Stimulated activated naive CD8-positive, alpha-beta T cell treated with anti-CD3 and anti-CD28 coated beads, Interleukin-15, Interleukin-2, amounts not matched to agents 100 U/mL and 50 U/mL, for 24 hours (primary cell): ENCODE measurements around the gene CLSTN2.

Experiments used
- ATAC-seq: fragments of 150-1000 bp; cut with Tn5 transposase; one replicate; pipeline ENCODE4 v1.10.0; 2021
- DNase-seq: peaks from one replicate; pipeline ENCODE4 v3.0.0; 2021

The CLSTN2 gene

DNA sequence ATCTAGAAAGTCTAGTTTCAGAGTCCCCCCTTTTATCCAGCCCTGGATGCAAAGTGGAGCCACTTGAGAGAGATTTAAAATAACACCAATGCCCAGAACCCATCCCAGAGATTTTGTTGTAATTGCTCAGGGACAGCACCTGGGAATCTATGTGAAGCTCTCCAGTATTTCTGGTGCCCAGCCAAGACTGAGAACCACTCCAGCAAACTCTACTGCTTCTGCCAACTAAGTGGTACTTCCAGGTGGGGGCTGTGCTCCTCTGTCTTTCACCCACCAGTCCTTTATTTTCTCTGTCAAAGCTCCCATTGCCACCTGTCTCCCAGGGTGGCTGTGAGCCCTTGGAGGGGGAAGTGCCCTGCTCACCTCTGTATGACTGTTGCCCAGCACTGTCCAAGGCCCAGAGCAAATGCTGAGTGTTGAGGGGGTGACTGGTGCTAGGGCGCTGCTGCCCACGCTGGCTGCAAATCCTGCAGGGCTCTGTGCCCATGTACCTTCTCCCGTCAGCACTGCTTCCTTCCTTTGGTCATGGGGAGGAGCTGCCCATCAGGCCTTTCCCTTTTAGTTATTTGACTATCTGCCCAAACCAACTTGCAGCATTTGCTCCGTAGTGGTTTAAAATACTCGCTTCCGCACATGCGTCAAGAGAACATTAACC is 9.4 kb downstream of the CLSTN2 start:
- ATAC-seq: no peak
- no peak for DNase-seq

DNA sequence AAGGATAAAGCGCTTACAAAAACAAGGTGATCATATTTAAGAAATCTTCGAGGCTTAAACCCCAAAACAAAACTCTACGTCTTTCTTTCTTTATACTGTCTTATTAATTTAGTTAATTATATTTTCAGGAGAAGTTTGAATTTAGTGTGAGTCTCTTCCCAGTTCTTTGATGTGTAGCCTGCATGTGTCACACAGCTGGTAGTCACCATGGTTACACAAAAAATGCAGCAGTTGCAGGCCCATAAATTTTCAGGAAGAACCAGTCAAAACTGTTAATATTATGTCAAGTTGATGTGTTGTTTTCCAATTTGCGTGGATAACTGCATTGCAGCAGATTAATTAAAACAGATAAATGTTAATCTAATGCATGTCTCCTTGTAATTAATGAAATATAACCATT is 10.4 kb downstream of the CLSTN2 start:
- ATAC-seq (no peak), DNase-seq (no peak)

DNA sequence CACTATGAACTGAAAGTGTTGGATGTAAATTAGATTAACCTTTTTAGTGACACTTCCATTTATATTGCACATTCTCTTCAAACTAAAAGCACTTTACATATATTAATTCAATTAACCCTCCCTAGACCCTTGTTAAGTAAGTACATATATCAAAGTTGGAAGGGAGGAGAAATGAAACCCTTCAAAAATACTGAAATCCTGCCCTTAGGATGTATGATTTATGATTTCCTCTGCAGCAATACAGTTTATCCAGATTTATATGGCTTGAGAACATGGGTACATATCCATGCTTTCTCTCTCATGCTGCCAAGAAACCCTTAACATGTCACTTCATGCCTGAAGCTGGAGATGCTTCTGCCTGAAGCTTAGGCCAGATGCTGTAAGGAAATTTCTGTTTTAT is 11.0 kb downstream of the CLSTN2 start:
- ATAC-seq (no peak), DNase-seq (no peak)

- no peak for DNase-seq
- ATAC-seq: peak; percentile 65
Measured at GRCh38 chr3:139948467-139948866, 13.5 kb downstream of the CLSTN2 start.

DNA sequence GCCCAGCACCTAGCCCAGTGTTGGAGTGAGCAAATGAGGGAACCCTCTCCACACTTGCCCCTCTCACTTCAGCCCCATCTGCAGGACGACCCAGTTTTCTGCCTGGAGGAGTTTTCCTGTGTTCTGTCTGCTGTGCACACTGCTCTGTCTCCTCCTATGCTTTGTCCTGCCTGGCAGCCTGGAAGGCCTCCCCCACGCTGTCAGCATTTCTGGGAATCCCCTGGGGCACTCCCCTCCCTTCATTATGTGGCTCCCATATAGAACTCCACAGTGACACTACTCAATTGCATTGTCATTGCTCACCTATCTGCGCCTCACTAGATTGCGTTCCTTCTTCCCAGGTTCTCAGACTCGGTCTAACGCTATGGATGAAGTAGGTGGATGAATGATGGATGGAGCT is 13.9 kb downstream of the CLSTN2 start:
- ATAC-seq (no peak), DNase-seq (peak; percentile 5)

DNA sequence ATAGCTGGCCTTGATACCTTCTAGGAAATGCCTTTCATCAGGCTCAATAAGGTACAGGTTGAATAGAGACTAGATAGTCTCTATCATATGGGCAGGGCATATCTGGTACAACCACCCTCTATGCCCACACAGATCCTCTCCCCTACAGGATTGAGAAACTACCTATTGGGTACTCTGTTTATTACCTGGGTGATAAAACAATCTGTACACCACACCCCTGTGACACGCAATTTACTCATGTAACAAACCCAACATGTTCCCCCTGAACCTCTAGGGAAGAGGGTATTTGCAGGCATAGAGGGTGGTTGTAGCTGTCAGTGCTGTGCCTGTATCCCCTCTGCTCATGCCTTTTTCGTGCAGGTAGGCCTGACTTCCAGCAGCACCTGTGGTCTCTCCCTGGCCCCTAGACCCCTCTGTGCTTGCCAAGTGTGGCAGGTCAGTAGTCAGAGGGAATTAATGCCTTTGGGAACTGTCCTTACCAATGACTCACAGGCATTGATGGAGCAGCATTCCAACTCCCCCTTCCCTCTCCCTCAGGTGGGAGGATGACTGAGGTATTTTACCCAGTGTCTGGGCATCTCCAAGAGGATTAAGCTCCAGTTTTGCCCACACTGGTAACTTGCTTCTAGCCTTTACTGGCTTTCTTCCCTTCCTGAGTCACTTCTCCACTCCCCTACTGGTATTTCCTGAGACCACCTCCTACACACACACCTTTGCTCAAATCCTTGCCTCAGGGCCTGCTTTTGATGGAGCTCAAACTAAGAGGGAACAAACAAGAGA is 18.3 kb downstream of the CLSTN2 start:
- DNase-seq (no peak), ATAC-seq (no peak)

GRCh38 chr3:139954146-139954860 is 19.3 kb downstream of the CLSTN2 start:
- DNase-seq (no peak), ATAC-seq (no peak)

DNA sequence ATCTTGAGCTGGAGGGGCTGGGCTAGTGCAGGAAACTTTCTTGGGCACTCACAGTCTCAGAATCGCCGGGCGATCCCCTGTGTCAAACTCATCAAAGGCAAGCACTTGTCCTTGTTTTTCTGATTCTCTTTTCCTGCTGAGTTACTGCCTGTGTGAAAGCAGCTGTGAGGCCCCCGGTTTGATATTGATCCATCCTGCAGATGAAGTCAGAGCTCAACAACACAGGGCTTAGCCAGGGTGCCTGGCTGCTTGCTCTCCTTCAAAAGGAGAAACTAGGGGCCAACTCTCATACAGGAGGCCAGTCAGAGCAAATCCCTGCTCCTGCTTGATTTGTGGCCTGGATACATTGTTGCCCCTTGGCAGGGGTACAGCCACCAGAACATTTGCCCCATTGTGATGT is 22.9 kb downstream of the CLSTN2 start:
- no peak for DNase-seq
- no peak for ATAC-seq

DNA sequence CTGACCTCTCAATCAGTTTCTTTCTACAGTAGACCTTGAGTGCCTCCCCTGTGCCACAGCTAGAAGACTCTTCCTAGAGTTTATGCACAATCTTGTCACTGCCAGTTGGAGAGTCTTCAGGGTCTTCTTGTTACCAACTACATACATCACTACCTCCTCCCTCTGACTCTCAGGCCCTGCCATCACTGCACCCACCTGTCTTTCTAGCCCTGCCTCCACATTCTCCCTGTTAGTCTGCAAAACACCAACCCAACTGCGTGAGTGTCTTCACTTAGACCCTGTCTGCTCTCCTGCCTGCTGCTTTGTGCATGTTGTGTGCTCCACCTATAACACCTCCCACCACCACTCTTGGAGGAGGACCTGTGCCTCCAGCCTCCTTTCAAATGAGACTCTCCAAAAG is 34.4 kb downstream of the CLSTN2 start:
- DNase-seq: no peak
- ATAC-seq: no peak

GRCh38 chr3:139970526-139970925 is 35.5 kb downstream of the CLSTN2 start:
- DNase-seq (no peak), ATAC-seq (no peak)

DNA sequence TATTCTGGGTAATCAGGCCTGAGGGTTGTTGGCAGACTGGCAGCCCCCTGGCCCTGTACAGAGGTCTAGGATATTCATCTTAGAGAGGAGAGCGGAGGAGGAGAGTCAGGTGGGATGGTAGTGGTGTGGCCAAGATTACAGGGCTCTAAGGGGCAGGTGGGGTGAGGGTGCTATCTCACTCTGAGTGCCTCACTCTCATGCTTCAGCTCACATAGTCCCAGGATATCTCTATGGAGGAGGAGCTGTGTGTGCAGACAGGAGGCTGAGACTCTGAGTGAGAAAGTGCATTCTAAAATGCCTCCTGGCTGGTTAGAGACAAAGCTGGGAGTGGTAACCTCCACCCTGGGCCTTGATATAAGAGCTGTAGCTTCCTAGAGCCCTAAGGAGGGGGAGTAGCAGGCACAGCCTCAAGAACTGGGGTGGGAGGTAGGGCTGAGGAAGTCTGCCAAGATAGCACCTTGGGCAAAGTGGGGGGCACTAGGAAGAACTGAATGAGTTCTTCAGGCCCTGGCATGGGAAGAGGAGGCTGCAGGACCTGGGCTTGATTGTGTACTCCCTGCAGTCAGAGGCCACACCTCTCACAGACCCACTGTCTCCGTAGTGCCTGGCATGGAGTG is 39.9 kb downstream of the CLSTN2 start:
- no peak for ATAC-seq

GRCh38 chr3:139975594-139976365 is 40.8 kb downstream of the CLSTN2 start:
- DNase-seq (no peak), ATAC-seq (no peak)

More for the DNA sequence above, 39.9 kb downstream of the CLSTN2 start:
- DNase-seq: no peak

- DNase-seq: no peak
- no peak for ATAC-seq
Measured at GRCh38 chr3:139978966-139979365, 44.0 kb downstream of the CLSTN2 start.

GRCh38 chr3:139979991-139980390 is 45.0 kb downstream of the CLSTN2 start:
- DNase-seq (no peak), ATAC-seq (no peak)

GRCh38 chr3:139982404-139982803 is 47.4 kb downstream of the CLSTN2 start:
- ATAC-seq (no peak), DNase-seq (no peak)

GRCh38 chr3:139985576-139985975 is 50.6 kb downstream of the CLSTN2 start:
- ATAC-seq: no peak
- no peak for DNase-seq

DNA sequence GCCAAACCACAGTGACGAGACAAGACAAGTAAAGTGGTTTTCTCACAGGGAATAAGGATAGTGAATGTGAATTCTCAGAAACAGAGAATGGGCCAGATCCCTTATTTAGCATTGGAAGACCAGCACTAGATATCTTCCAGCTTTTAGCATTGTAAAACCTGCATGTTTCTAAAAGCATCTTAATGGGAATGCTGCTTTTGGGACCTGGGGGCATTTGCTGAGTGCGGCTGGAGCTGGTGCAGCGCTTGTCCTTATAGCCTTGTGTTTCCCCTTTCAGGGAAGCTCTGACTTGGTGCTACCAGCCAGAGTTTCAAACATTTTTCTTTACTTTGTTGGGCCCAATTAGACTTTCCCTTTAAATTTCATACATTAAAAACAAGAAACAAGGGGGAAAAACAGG is 52.9 kb downstream of the CLSTN2 start:
- ATAC-seq (no peak), DNase-seq (no peak)

GRCh38 chr3:139988472-139989156 is 53.6 kb downstream of the CLSTN2 start:
- no peak for ATAC-seq
- DNase-seq: no peak

- ATAC-seq (no peak), DNase-seq (no peak)
Measured at GRCh38 chr3:139994891-139995290, 59.9 kb downstream of the CLSTN2 start.

GRCh38 chr3:140004271-140004670 is 69.3 kb downstream of the CLSTN2 start:
- DNase-seq (no peak), ATAC-seq (no peak)

- DNase-seq: no peak
- no peak for ATAC-seq
Measured at GRCh38 chr3:140006331-140006730, 71.3 kb downstream of the CLSTN2 start.
